Measurements from ENCODE around the gene WFDC1. TPM values are rescaled to one million over a fixed set of nuclear protein-coding genes. Genes with fewer than 3 reads are reported as not detected.

The WFDC1 gene
- total RNA-seq, 2 donors from 2014 or later = 0.15 TPM; not detected in 1

GRCh38 chr16:84359326-84359725 is 64.6 kb downstream of the WFDC1 start:
- Histone ChIP-seq H3K9ac (ENCODE audit: extremely low read depth, low read length, poor library complexity, severe bottlenecking) (no peak overlapping the region), H3K36me3 (ENCODE audit: control insufficient read depth, insufficient read depth, low read length) (no peaks in the 10 kb centered on the region), H3K4me3 (ENCODE audit: low read length) (no peak overlapping the region), H3K9me3 (ENCODE audit: control insufficient read depth, low read length) (no peaks in the 10 kb centered on the region), H3K27me3 (ENCODE audit: control insufficient read depth, insufficient read depth, low read length, poor library complexity, severe bottlenecking) (no peaks in the 10 kb centered on the region), H3K27ac (ENCODE audit: low read depth, low read length) (no peak overlapping the region), H3K4me1 (ENCODE audit: control insufficient read depth, insufficient read depth, low read length) (peaks cover 4% of the 10 kb centered on the region)
- WGBS, 2 experiments (ENCODE audit: insufficient coverage in 1 of 2, insufficient read length in 1 of 2) = 90 to 100% methylated on average over 1 to 8 of the region's 8 CpGs
- DNase-seq = no peak
- Mint-ChIP-seq H3K27me3 (ENCODE audit: insufficient read depth) (no peaks in the 10 kb centered on the region), H3K4me3 (no peak overlapping the region), H3K27ac (no peak overlapping the region), H3K36me3 (ENCODE audit: low read depth) (no peaks in the 10 kb centered on the region), H3K9me3 (no peaks in the 10 kb centered on the region), H3K4me1 (peaks cover 18% of the 10 kb centered on the region)
- TF ChIP-seq CTCF (conservative IDR thresholded peaks at IDR 0.05) = no peak

- Histone ChIP-seq H3K27ac (ENCODE audit: low read depth, low read length) (no peak overlapping the region), H3K4me1 (ENCODE audit: control insufficient read depth, insufficient read depth, low read length) (peaks cover 4% of the 10 kb centered on the region), H3K9me3 (ENCODE audit: control insufficient read depth, low read length) (no peaks in the 10 kb centered on the region), H3K4me3 (ENCODE audit: low read length) (no peak overlapping the region), H3K27me3 (ENCODE audit: control insufficient read depth, insufficient read depth, low read length, poor library complexity, severe bottlenecking) (no peaks in the 10 kb centered on the region), H3K36me3 (ENCODE audit: control insufficient read depth, insufficient read depth, low read length) (no peaks in the 10 kb centered on the region), H3K9ac (ENCODE audit: extremely low read depth, low read length, poor library complexity, severe bottlenecking) (no peak overlapping the region)
- peaks cover 18% of the 10 kb centered on the region for H3K4me1 Mint-ChIP-seq
- no peak for TF ChIP-seq CTCF (conservative IDR thresholded peaks at IDR 0.05)
- H3K27ac Mint-ChIP-seq = no peak overlapping the region
- no peaks in the 10 kb centered on the region for H3K36me3 Mint-ChIP-seq (ENCODE audit: low read depth)
- H3K27me3 Mint-ChIP-seq (ENCODE audit: insufficient read depth) = no peaks in the 10 kb centered on the region
- WGBS, 2 experiments (ENCODE audit: insufficient coverage in 1 of 2, insufficient read length in 1 of 2) = 92 to 94% methylated on average over 10 to 15 of the region's 15 CpGs
- no peaks in the 10 kb centered on the region for H3K9me3 Mint-ChIP-seq
- H3K4me3 Mint-ChIP-seq = no peak overlapping the region
- no peak for DNase-seq
Observed at GRCh38 chr16:84360170-84360569, 65.5 kb downstream of the WFDC1 start.

- Histone ChIP-seq H3K36me3 (ENCODE audit: control insufficient read depth, insufficient read depth, low read length) (no peaks in the 10 kb centered on the region), H3K4me3 (ENCODE audit: low read length) (no peak overlapping the region), H3K27me3 (ENCODE audit: control insufficient read depth, insufficient read depth, low read length, poor library complexity, severe bottlenecking) (peaks cover 2% of the 10 kb centered on the region), H3K27ac (ENCODE audit: low read depth, low read length) (no peak overlapping the region), H3K9ac (ENCODE audit: extremely low read depth, low read length, poor library complexity, severe bottlenecking) (no peak overlapping the region), H3K9me3 (ENCODE audit: control insufficient read depth, low read length) (no peaks in the 10 kb centered on the region), H3K4me1 (ENCODE audit: control insufficient read depth, insufficient read depth, low read length) (peaks cover 4% of the 10 kb centered on the region)
- 87 to 97% methylated on average over 4 of the region's 4 CpGs for WGBS, 2 experiments (ENCODE audit: insufficient coverage in 1 of 2, insufficient read length in 1 of 2)
- no peak for DNase-seq
- TF ChIP-seq CTCF (conservative IDR thresholded peaks at IDR 0.05) = no peak
- H3K27me3 Mint-ChIP-seq (ENCODE audit: insufficient read depth) = no peaks in the 10 kb centered on the region
- H3K9me3 Mint-ChIP-seq = no peaks in the 10 kb centered on the region
- no peak overlapping the region for H3K27ac Mint-ChIP-seq
- H3K4me3 Mint-ChIP-seq = no peak overlapping the region
- no peaks in the 10 kb centered on the region for H3K36me3 Mint-ChIP-seq (ENCODE audit: low read depth)
- H3K4me1 Mint-ChIP-seq = peaks cover 18% of the 10 kb centered on the region
Observed at GRCh38 chr16:84360748-84361147, 66.1 kb downstream of the WFDC1 start.

Measured in endodermal cell (in vitro differentiated cells).